Measurements from ENCODE around the gene EFHC1. TPM values are rescaled to one million over a fixed set of nuclear protein-coding genes. Genes with fewer than 3 reads are reported as not detected.

The EFHC1 gene
- total and polyA plus RNA-seq, 4 donors, result 15.7 to 81.7 (median 35.5) TPM

DNA sequence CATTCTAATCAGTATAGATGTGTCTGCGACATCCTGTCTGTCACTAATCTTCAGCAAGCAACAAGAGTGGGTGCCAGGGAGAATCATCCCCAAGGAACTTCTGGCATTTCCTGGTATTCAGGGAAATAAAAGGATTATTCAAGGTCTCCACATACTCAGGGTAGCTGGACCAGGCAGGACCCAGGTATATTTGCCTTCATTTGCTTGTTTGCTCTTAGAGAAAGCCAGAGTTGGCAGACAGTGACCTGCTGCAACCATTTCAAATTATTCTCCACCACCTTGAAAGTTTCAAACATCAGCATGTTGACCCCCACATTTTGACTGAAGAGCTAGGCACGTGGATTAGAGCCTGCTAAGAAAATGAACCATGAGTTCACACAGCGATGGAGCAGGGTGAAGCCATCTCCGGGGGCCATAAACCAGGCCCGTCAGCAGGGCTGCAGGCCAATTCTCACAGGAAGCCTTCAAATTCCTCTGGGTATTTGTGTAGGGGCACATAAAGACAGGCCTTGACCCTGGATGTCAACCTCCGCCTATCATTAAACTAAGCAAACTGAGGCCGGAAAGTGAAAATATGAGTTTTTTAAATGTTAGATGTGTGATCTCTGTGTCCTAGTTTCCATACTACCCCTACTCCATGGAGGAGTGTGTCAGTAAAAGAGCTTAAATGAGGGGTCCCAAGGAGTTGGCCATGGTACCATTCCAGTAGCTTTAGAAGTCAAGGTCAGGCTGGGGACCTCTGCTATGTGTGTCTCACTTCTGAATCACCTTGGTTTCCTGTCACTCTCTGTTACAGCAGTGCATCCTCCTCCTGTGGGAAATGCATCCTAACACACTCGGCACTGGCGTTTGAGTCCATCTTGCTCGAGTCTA is 123.8 kb downstream of the EFHC1 start:
- Histone ChIP-seq H3K9ac (ENCODE audit: insufficient read depth in 1 of 2, low read length in 2 of 2) (no peak overlapping the region), H3K9me3 (ENCODE audit: control insufficient read depth in 4 of 4, insufficient read depth in 3 of 4, low read length in 3 of 4) (no peaks in the 10 kb centered on the region), H3K27ac (ENCODE audit: low read depth in 1 of 2, low read length in 1 of 2) (peak overlapping the region; percentile 42 to 93), H3K4me3 (no peak overlapping the region), H3K27me3 (ENCODE audit: control insufficient read depth in 3 of 3, insufficient read depth in 3 of 3, low read length in 2 of 3) (no peaks in the 10 kb centered on the region), H3K36me3 (ENCODE audit: control insufficient read depth in 4 of 4, insufficient read depth in 4 of 4, low read length in 4 of 4) (peaks cover 0 to 7% (median 0%) of the 10 kb centered on the region in 4 donors), H3K4me1 (ENCODE audit: control insufficient read depth in 5 of 5, insufficient read depth in 5 of 5, low read length in 5 of 5) (peaks cover 17 to 55% (median 24%) of the 10 kb centered on the region in 5 donors)
- ATAC-seq (ENCODE audit: insufficient read depth, low FRiP score) (no peak), DNase-seq (peak; percentile 46 to 52 (median 47))
- TF ChIP-seq, protein P1, sequence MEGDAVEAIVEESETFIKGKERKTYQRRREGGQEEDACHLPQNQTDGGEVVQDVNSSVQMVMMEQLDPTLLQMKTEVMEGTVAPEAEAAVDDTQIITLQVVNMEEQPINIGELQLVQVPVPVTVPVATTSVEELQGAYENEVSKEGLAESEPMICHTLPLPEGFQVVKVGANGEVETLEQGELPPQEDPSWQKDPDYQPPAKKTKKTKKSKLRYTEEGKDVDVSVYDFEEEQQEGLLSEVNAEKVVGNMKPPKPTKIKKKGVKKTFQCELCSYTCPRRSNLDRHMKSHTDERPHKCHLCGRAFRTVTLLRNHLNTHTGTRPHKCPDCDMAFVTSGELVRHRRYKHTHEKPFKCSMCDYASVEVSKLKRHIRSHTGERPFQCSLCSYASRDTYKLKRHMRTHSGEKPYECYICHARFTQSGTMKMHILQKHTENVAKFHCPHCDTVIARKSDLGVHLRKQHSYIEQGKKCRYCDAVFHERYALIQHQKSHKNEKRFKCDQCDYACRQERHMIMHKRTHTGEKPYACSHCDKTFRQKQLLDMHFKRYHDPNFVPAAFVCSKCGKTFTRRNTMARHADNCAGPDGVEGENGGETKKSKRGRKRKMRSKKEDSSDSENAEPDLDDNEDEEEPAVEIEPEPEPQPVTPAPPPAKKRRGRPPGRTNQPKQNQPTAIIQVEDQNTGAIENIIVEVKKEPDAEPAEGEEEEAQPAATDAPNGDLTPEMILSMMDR (IDR thresholded peaks at IDR 0.05; ENCODE audit: control extremely low read depth, extremely low read depth), result no peak
- WGBS, 2 donors, result 65 to 88% methylated on average over 10 of the region's 10 CpGs

DNA sequence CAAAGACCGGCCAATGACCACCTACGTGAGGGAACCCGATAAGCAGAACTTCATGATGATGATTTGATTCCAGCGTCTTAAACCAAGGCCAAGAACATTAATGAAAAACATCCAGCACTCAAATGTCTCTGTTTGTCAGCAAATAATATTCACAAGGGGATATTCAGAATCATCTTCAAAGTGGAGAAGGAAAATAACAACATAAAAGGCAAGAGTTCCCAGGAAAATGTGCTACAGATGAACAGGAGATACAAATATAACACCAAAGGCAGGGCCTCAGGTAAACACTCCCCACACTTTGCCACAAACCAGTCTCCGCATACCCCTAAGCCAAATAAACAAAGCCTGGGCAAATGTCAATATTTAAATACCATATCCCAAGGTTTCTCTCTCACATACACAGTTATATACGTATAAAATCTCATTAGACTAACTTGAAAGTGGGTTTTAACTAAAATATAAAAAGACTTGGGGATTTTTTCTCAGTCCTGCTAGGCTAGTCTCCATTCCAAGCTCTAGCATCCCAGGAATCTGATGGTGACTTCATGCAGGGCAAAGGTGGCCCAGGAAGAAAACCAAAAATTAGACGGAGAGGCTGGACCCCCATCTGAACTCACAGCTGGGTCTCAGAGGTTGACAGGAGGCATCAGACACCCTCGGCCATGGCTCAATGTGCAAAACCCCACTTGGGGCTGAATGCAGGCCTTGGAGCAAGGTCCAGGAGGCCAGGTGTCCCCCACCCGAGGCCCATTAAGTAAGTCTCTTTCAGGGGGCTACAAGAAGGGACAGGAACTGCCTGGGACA is 124.7 kb downstream of the EFHC1 start:
- TF ChIP-seq, protein P1 (IDR thresholded peaks at IDR 0.05; ENCODE audit: control extremely low read depth, extremely low read depth), result no peak
- no peak for ATAC-seq (ENCODE audit: insufficient read depth, low FRiP score)
- no peak overlapping the region for H3K4me3 ChIP-seq

DNA sequence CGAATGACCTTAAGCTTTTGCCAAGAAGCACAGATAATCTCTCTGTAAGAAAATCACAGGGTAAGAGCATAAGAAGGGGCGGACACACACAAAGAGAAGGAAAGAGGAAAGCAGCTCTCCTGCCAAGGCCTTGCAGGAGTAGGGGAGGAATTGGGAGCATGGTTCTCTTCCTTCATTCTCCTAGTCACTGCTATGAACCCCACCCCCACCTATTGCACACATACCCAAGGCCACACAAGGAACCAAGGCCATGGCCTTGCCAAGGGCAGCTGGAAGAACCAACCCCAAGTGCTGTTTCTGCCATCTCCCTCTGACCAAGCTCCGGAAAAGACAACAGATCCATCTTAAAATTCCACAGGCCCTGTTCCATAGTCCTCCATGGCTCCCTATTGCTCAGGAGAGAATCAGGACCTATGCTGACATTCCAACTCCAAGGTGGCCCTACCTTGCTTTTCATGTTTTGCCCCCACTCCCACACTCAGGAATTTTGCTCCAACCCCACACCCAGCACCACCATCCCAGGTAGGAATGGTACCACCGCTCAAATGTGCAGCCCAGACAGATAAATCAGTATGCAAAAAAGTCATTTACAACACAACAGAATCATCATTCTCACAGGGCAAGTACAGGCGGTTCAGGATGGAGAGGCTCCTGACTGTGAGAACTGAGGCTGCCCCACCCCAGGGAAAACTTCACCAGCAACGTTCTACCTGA is 125.4 kb downstream of the EFHC1 start:
- ATAC-seq (ENCODE audit: insufficient read depth, low FRiP score) (no peak), DNase-seq (no peak)
- Histone ChIP-seq H3K4me1 (ENCODE audit: control insufficient read depth in 5 of 5, insufficient read depth in 5 of 5, low read length in 5 of 5) (peaks cover 17 to 49% (median 28%) of the 10 kb centered on the region in 5 donors), H3K27ac (ENCODE audit: low read depth in 1 of 2, low read length in 1 of 2) (peak overlapping the region in 1 of 2 donors; percentile 34), H3K27me3 (ENCODE audit: control insufficient read depth in 3 of 3, insufficient read depth in 3 of 3, low read length in 2 of 3) (no peaks in the 10 kb centered on the region), H3K4me3 (no peak overlapping the region), H3K9me3 (ENCODE audit: control insufficient read depth in 4 of 4, insufficient read depth in 3 of 4, low read length in 3 of 4) (no peaks in the 10 kb centered on the region), H3K9ac (ENCODE audit: insufficient read depth in 1 of 2, low read length in 2 of 2) (no peak overlapping the region), H3K36me3 (ENCODE audit: control insufficient read depth in 4 of 4, insufficient read depth in 4 of 4, low read length in 4 of 4) (peaks cover 0 to 4% (median 0%) of the 10 kb centered on the region in 4 donors)
- TF ChIP-seq, protein P1 (IDR thresholded peaks at IDR 0.05; ENCODE audit: control extremely low read depth, extremely low read depth), result no peak
- WGBS, 2 donors, result 83 to 85% methylated on average over 6 of the region's 6 CpGs

More for the DNA sequence above, 124.7 kb downstream of the EFHC1 start:
- WGBS, 2 donors, result 82 to 90% methylated on average over 9 of the region's 9 CpGs
- H3K27me3 ChIP-seq (ENCODE audit: control insufficient read depth in 3 of 3, insufficient read depth in 3 of 3, low read length in 2 of 3), result no peaks in the 10 kb centered on the region
- H3K27ac ChIP-seq (ENCODE audit: low read depth in 1 of 2, low read length in 1 of 2), result peak overlapping the region in 1 of 2 donors; percentile 93
- no peak for DNase-seq
- peaks cover 0 to 4% (median 0%) of the 10 kb centered on the region in 4 donors for H3K36me3 ChIP-seq (ENCODE audit: control insufficient read depth in 4 of 4, insufficient read depth in 4 of 4, low read length in 4 of 4)
- H3K9me3 ChIP-seq (ENCODE audit: control insufficient read depth in 4 of 4, insufficient read depth in 3 of 4, low read length in 3 of 4), result no peaks in the 10 kb centered on the region
- no peak overlapping the region for H3K9ac ChIP-seq (ENCODE audit: insufficient read depth in 1 of 2, low read length in 2 of 2)
- H3K4me1 ChIP-seq (ENCODE audit: control insufficient read depth in 5 of 5, insufficient read depth in 5 of 5, low read length in 5 of 5), result peaks cover 17 to 55% (median 27%) of the 10 kb centered on the region in 5 donors

All from lung (tissue), 12 donors.